Astrocyte of the hippocampus (primary cell): Measurements from ENCODE around the gene SCAF1.
"Not testable (repeated sequence)": the region's sequence is repeated elsewhere in the genome, so short reads cannot be mapped to it uniquely, and the experiment has no call there.

Experiments
- DNase-seq: peaks from one replicate; pipeline ENCODE4 v3.0.0; 2011; ENCODE audit warnings: low read depth, low spot score

Gene SCAF1

GRCh38 chr19:49616532-49616931 is 25.5 kb upstream of the SCAF1 start:
- no peak for DNase-seq

DNA sequence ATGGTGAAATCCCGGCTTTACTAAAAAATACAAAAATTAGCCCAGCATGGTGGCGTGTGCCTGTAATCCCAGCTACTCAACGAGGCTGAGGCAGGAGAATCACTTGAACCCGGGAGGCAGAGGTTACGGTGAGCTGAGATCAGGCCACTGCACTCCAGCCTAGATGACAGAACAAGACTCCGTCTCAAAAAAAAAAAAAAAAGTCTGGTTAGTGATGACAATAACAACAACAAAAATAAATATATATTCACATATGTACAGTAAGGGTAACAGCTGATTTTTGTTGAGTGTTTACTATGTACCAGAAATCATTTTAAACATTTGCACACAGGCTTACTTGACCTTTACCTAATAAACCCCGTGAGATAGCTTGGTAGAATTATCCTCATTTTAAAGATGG is 25.1 kb upstream of the SCAF1 start:
- no peak for DNase-seq

GRCh38 chr19:49617860-49618259 is 24.1 kb upstream of the SCAF1 start:
- DNase-seq, result not testable (repeated sequence)

- no peak for DNase-seq
These were observed 16.8 kb upstream of the SCAF1 start for GRCh38 chr19:49624967-49625910.

GRCh38 chr19:49626226-49626625 is 15.8 kb upstream of the SCAF1 start:
- no peak for DNase-seq

- DNase-seq, result no peak
These were observed 12.3 kb upstream of the SCAF1 start for GRCh38 chr19:49629659-49630058.

DNA sequence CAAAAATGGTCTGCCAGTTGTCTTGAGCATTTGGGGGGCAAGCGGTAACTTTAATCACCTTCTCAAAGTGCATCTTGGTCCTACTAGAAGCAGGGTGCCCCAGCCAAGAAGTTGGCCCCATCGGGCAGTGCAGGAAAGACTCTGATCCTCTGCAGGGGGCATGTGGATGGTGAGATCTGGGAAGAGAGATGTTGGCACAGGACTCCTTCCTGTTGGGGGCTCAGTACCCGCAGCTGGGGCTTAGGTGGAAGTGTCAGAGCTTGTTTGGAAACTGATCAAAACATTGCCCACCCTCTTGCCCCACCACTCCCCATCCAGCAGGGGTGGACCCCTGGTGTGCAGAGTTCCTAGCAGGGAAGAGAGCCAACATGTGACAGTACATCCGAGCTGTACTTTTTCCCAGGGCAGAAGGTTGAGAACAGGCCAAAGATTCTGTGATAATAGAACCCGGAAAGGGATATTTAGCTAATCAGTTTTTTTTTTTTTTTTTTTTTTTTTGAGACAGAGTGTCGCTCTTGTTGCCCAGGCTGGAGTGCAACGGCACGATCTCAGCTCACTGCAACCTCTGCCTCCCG is 10.9 kb upstream of the SCAF1 start:
- DNase-seq, result peak; percentile 12

GRCh38 chr19:49631610-49632192 is 10.3 kb upstream of the SCAF1 start:
- DNase-seq, result no peak

- DNase-seq, result no peak
These were observed 9.4 kb upstream of the SCAF1 start for GRCh38 chr19:49632576-49632975.

DNA sequence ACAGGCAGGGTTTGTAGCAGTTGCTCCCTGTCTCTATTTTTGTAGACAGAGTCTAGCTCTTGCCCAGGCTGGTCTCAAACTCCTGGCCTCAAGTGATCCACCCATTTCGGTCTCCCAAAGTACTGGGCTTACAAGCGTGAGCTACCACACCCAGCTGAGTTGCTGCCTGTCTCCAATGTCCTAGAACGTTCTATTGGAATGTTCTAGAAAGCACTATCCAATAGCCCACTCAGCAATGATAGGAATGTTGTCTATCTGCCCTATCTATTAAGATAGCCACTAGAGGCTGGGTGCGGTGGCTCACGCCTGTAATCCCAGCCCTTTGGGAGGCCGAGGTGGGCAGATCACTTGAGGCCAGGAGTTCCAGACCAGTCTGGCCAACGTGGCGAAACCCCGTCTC is 8.7 kb upstream of the SCAF1 start:
- DNase-seq, result peak; percentile 13

GRCh38 chr19:49635530-49636232 is 6.3 kb upstream of the SCAF1 start:
- peak; percentile 40 for DNase-seq

DNA sequence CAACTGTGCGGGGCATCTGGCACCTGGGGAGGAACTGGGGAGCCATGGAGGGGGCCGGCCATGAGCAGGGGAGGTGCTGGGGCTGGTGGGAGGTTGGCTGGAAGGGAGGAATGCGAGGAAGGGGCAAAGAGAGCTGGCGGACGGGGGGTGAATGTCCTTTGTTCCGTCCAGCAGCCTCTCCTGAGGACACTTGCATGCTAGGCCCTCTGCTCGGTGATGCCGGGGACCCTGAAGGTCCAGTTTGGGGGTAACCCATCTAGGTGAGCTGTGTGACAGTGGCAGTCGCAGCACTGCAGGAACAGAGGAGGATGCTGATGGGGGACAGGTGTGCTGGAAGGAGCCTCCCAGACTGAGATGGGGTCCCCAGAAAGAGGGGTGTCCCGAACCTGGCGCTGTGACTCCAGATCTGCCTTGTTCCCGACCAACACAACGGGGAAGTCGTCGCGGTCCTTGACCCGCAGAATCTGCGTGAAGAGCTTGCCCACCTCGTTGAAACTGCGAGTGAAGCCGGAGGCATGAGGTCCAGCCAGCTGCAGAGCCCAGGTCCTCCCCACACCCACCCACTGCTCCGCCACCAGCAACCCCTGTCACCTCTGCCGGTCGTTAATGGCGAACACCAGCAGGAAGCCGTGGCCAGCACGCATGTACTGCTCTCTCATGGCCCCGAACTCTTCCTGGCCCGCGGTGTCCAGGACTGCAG is 5.6 kb upstream of the SCAF1 start:
- DNase-seq, result no peak

GRCh38 chr19:49637821-49638738 is 3.9 kb upstream of the SCAF1 start:
- peak; percentile 81 for DNase-seq

DNA sequence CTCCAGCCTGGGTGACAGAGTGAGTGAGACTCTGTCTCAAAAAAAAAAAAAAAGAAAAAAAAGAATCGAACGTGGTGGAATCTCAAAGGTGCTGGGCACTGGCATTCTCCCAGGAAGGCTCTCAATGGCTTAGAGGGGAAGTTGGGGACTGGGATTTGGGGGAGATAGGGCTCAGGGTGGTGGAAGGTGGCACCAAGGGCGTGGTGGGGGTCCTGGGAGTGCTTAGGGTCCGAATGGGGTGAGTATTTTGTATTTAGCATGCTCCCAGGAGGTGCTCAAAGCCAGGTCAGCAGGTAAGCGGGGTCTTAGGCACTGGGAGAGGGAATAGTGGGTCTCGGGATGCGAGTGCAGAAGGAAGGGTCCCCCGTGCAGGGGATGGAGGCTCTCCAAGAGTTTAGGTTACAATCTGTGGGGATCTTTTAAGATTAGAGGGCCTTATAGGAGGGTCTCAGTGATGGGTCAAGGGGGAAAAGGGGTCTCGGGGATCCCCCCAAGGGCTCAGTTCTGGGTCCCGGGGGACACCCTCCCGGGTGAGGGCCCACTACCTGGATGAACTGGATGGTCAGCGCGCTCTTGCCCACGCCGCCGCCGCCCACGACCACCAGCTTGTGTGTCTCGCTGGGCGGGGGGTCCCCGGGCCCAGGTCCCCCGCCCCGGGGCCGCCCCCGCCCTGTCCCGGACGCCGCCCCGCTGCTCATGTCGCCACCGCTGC is 2.5 kb upstream of the SCAF1 start:
- DNase-seq, result peak; percentile 28

DNA sequence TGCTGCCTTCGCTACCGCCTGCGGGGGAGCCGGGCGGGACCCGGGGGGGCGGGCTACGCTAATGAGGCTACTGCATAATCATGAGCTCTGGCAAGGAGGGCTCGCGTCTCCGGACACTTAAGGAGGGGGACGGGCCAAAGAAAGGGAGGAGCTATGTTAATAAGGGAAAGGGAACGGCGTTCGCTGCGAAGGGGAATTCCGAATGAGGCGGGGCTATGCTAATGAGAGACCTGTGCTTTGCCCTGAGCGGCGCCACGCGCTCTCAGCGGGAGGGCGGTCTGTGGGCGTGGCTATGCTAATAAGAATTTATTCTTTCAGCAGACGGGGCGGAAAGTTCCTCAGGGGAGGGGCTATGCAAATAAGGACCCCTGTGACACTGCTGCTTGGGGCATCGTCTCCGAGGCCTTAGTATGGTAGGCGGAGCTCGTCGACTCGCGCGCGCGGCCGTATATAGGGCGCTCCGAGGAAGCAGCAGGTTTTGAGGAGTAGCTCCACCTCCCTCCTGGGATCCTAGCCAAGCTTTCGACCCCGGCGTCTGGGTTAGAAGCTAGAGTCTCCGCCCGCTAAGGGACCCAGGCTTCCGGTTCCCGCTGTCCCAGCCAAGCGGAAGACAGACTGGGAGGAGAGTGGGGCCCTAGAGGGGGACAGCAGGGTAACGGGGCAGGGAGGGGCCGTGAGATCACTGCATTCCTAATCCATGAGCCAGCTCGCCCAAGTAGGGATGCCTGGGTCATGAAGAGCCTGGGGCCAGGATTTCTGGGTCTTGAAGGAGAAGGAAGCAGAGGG is 1.7 kb upstream of the SCAF1 start, which contains the start of gene RRAS:
Gene RRAS, minus strand, starts transcription at position 31 of the 786 bp plus-strand sequence. CDS start 45 bp downstream, outside the sequence.
- peak; percentile 100 for DNase-seq

DNA sequence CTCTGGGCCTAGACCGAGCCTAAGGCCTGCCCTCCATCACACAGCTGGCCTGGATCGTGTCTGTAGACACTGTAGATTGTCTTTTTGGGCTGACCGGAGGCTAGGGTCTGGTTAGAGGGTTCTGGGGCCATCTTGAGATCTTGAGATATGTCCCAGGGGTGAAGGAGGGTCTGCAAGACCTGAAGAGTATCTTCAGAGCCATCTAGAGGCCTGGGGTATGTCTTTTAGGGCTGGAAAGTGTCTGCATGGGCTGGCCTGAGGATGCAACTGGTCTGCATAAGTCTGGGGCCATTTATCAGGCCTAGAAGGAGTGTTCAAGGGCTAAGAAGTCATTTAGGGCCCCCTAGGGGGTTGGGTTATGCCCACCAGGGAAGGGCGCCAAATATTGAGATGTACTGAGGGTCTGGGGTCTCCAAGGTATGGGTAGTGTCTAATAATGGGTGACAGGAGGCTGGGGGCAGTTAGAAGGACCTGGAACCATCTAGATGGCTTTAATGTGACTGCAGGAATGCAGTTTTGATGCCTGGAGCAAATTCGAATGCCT is 555 bp downstream of the SCAF1 start:
- no peak for DNase-seq

DNA sequence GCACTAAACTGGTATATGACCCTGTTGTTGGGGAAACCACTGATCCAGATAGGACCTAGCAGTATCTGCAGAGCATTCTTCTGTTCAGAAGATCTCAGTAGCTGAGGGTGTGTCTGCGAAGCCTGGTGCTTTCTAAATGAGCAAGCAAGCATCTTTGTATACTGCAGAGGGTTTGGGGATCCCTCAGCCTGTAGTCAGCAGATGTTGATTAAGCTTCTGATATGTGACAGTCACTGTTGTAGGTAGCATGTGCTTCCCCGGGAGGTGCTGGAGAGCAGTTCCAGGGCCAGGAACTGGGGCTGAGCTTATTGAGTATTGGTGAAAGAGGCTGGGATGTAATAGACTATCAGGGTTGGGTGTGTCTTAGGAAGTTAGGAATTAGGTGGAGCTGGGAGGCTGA is 1.5 kb downstream of the SCAF1 start:
- DNase-seq, result no peak

GRCh38 chr19:49645592-49645991 is 3.6 kb downstream of the SCAF1 start:
- no peak for DNase-seq

DNA sequence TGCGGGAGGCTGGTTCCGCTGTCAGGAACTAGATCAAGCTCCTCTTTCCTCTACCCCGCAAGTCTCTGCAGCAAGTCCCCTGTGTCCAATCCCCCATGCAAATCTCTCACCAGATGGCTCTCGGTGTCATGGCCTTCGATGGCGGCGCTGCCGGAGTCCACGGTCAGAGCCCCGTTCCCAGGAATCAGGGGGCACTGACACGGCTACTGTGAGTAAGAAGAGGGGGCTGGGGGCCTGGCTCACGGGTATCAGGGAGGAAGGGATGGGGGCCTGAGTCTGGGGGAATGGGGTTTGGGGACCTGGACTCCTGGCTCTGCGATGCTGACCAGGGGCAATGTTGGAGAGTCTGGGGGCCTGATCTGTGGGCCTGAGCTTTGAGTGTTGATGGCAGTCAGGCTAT is 4.0 kb downstream of the SCAF1 start:
- no peak for DNase-seq
